Measurements from ENCODE around the gene EPB41L2. TPM values are rescaled to one million over a fixed set of nuclear protein-coding genes. Genes with fewer than 3 reads are reported as not detected.

The EPB41L2 gene
- total RNA-seq, 1 experiment from 2014 or later, result 199 TPM

DNA sequence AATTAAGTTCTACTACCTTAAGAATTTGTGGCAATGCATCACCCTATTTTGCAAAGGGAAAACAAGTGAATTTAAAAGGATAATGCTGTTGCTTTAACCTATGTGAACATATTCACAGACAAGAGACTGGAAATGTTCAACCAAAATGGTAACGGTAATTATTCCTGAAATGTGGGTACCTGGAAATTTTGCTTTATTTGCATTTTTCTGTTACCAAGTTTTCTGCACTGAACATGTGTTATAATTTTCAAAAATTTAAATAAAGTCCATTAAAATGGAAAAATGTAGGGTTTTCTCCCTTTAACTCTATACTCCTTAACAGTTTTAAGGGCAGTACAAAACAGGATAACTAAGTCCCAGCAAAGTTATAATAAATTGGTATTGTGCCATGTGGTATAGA lies 66.4 kb downstream of the EPB41L2 start:
- in situ Hi-C loops (cut with HindIII; ENCODE audit: low pct_unique_long_range_greater_than_20kb, low sequenced_read_pairs), result no loop called here
- CTCF ChIA-PET, result no interaction called here
- ATAC-seq (no peak), DNase-seq (ENCODE audit: low read depth, low spot score) (no peak)
- intact Hi-C loops (cut with micrococcal nuclease; ENCODE audit: unreplicated experiment), result no loop called here
- Histone ChIP-seq H3K9me3 (ENCODE audit: control insufficient read depth, insufficient read depth, low read depth, low read length) (no peaks in the 10 kb centered on the region), H3K4me1 (ENCODE audit: control insufficient read depth, insufficient read depth, low read length) (peaks cover 55% of the 10 kb centered on the region), H3K27me3 (ENCODE audit: control insufficient read depth, insufficient read depth, low read length) (no peaks in the 10 kb centered on the region), H3K36me3 (ENCODE audit: control insufficient read depth, insufficient read depth, low read length) (no peaks in the 10 kb centered on the region), H3K4me3 (ENCODE audit: low read depth in 2 of 2, low read length in 2 of 2) (no peak overlapping the region), H3K27ac (ENCODE audit: low read length) (peak overlapping the region; percentile 76; the same call in 1 of the 2 replicates)
- TF ChIP-seq SIN3A (IDR thresholded peaks at IDR 0.05; ENCODE audit: borderline replicate concordance, insufficient read depth, low read depth, low read length) (no peak), REST (IDR thresholded peaks at IDR 0.05; ENCODE audit: insufficient read depth in 1 of 2, low read depth in 2 of 2, low read length in 1 of 2) (no peak), TCF7L2 (IDR thresholded peaks at IDR 0.05; ENCODE audit: low read depth, low read length) (no peak), POLR2AphosphoS5 (IDR thresholded peaks at IDR 0.05; ENCODE audit: low read depth, low read length) (no peak), CTCF (IDR thresholded peaks at IDR 0.05) (no peak)
- no TSS peak for BruUV-seq (replicated peaks)
- POLR2A ChIA-PET, result no interaction called here

DNA sequence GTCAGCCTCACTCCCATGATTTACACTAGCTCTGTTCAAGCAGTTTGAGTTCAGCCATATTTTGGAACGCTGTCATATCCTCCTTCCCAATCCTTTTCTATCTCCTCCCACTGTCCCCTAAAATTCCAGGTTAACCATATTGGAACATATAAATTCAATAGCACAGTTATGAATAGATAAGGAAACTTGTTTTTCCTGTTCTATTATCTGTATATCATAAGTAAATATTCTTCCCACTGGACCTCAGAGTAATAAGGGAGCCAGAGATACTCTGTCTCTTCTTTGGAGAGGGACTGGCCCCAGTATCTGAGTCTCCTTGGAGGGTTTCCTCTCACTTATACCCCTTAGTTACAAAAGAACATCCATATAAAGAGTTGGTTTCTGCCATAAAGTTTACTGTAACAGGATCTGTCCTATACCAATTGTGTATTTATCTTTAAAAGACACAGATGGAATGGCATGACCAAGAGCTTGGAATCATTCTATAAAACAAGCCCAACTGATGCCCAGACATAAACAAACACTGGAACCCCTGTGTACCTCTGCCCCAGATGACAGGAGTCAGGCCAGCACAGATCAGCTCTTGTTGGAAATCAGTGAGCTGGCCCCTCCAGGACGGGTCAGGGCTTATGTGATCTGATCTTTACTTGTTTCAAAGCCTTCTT lies 67.1 kb downstream of the EPB41L2 start:
- Histone ChIP-seq H3K27ac (ENCODE audit: low read length) (peak overlapping the region; percentile 76; the same call in 1 of the 2 replicates), H3K9me3 (ENCODE audit: control insufficient read depth, insufficient read depth, low read depth, low read length) (no peaks in the 10 kb centered on the region), H3K36me3 (ENCODE audit: control insufficient read depth, insufficient read depth, low read length) (no peaks in the 10 kb centered on the region), H3K4me3 (ENCODE audit: low read depth in 2 of 2, low read length in 2 of 2) (no peak overlapping the region), H3K27me3 (ENCODE audit: control insufficient read depth, insufficient read depth, low read length) (no peaks in the 10 kb centered on the region), H3K4me1 (ENCODE audit: control insufficient read depth, insufficient read depth, low read length) (peaks cover 48% of the 10 kb centered on the region)
- intact Hi-C loops (cut with micrococcal nuclease; ENCODE audit: unreplicated experiment), result no loop called here
- POLR2A ChIA-PET, result no interaction called here
- peak; percentile 50 for ATAC-seq
- CTCF ChIA-PET, result no interaction called here
- BruUV-seq (replicated peaks), result no TSS peak
- in situ Hi-C loops (cut with HindIII; ENCODE audit: low pct_unique_long_range_greater_than_20kb, low sequenced_read_pairs), result no loop called here
- TF ChIP-seq TCF7L2 (IDR thresholded peaks at IDR 0.05; ENCODE audit: low read depth, low read length) (no peak), POLR2AphosphoS5 (IDR thresholded peaks at IDR 0.05; ENCODE audit: low read depth, low read length) (no peak), SIN3A (IDR thresholded peaks at IDR 0.05; ENCODE audit: borderline replicate concordance, insufficient read depth, low read depth, low read length) (no peak), REST (IDR thresholded peaks at IDR 0.05; ENCODE audit: insufficient read depth in 1 of 2, low read depth in 2 of 2, low read length in 1 of 2) (no peak), CTCF (IDR thresholded peaks at IDR 0.05) (no peak)
- DNase-seq (ENCODE audit: low read depth, low spot score), result no peak
